ENCODE data around the gene CDHR5. TPM values are rescaled to one million over a fixed set of nuclear protein-coding genes. Genes with fewer than 3 reads are reported as not detected.

CDHR5 gene
- total and polyA plus RNA-seq, 9 of the 15 experiments (the other 6 are each of a cell fraction or from before 2014, with no cell fraction given), result 0.16 TPM; not detected in 8

DNA sequence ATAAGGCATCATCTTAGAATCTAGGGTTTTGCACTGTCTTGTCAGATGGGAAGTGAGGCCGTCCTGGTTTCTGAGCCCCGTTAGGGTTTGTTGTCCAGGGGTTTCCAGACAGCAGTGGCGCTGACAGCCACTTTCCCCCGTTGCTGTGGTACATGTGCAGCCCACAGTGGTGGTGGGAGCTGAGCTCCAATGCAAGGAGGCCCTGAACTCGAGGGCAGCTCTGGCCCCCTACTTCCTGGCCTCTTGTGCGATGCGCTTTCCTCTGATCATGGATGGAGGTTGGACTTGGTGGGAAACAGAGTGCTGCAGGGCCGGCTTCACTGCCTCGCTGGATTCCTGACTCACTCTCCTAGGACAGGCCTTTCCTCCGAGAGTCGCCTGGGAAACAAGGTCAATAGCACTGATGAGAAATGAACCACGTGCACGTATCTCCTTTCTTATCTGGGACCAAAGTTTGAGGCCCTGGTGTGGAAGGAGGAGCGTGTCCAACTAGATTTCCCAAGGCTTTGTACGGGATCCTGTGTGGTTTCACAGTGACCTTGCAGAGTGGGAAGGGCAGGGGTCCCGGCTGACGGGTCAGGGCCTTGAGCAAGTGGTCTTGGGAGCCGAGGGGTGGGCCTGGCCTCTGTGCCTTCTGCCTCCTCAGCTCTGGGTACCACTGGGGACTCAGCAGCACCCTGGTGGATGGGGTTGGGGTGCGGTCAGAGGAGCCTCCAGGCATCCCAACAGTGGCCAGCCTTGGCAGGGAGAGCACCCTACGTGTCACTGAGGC, 44.7 kb downstream of the CDHR5 start:
- Histone ChIP-seq H3K4me2 (ENCODE audit: insufficient read depth, low read length) (peak overlapping the region; percentile 46; the same call in 1 of the 2 replicates), H3K9me3 (replicated peaks; ENCODE audit: control insufficient read depth, insufficient read depth, low read depth, low read length) (no peaks in the 10 kb centered on the region), H4K20me1 (replicated peaks; ENCODE audit: control insufficient read depth, insufficient read depth, low read length) (peaks cover 48% of the 10 kb centered on the region), H3K4me1 (replicated peaks in 1 of 2; ENCODE audit: control insufficient read depth in 2 of 2, insufficient read depth in 2 of 2, low read length in 2 of 2) (peaks cover 32 to 56% of the 10 kb centered on the region in 2 experiments), H3K27me3 (ENCODE audit: control insufficient read depth in 2 of 2, insufficient read depth in 2 of 2, low read length in 2 of 2) (no peaks in the 10 kb centered on the region), H2AFZ (ENCODE audit: low read depth, low read length) (no peak overlapping the region), H3K4me3 (no peak overlapping the region), H3K9ac (ENCODE audit: insufficient read depth in 1 of 2, low read depth in 2 of 2, low read length in 2 of 2) (peak overlapping the region; percentile 7 to 91; a peak in 3 of 4 replicates), H3K36me3 (ENCODE audit: control insufficient read depth, insufficient read depth, low read length) (peaks cover 68% of the 10 kb centered on the region; the same call in 2 of the 3 replicates), H3K9me1 (ENCODE audit: control insufficient read depth, insufficient read depth, low read length) (peaks cover 20% of the 10 kb centered on the region), H3K79me2 (ENCODE audit: control insufficient read depth, insufficient read depth, low read length) (peaks cover 88% of the 10 kb centered on the region), H3K27ac (ENCODE audit: extremely low read depth, low read depth, low read length) (no peak overlapping the region; the same call in 2 of the 3 replicates)
- BruUV-seq (replicated peaks), result no TSS peak
- intact Hi-C loops (cut with micrococcal nuclease) (no loop called here), in situ Hi-C loops (cut with MboI) (no loop called here)
- POLR2A ChIA-PET, result interaction anchor here (0.8 to 1.6 kb wide), 2 partner anchors 11 to 124 kb away, joined by 3 to 5 read pairs; no protein-coding TSS in a partner anchor
- WGBS (ENCODE audit: insufficient coverage, low coverage, missing lambda C conversion rate), result 59% methylated on average over 19 of the region's 20 CpGs
- no peak for FAIRE-seq
- CTCF ChIA-PET (ENCODE audit: low intra/inter-chr PET ratio), result no interaction called here
- ATAC-seq, result no peak
- peak in 1 of 4 experiments; percentile 14 for DNase-seq (ENCODE audit: extremely low read depth in 1 of 4, low spot score in 3 of 4)
- TF ChIP-seq, protein P1, sequence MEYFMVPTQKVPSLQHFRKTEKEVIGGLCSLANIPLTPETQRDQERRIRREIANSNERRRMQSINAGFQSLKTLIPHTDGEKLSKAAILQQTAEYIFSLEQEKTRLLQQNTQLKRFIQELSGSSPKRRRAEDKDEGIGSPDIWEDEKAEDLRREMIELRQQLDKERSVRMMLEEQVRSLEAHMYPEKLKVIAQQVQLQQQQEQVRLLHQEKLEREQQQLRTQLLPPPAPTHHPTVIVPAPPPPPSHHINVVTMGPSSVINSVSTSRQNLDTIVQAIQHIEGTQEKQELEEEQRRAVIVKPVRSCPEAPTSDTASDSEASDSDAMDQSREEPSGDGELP (CRISPR knock-in tag; IDR thresholded peaks at IDR 0.05; ENCODE audit: borderline replicate concordance), result peak; percentile 29; the same call in 1 of the 2 replicates
- no peak for TF ChIP-seq YY1 (IDR thresholded peaks at IDR 0.05; ENCODE audit: borderline replicate concordance in 1 of 3, control insufficient read depth in 1 of 3, extremely low read depth in 1 of 3, insufficient read depth in 3 of 3, insufficient read length in 1 of 3, insufficient replicate concordance in 2 of 3, low read depth in 1 of 3, low read length in 2 of 3)
- TF ChIP-seq JUN (IDR thresholded peaks at IDR 0.05; ENCODE audit: borderline replicate concordance, low read depth, low read length), result no peak
- TF ChIP-seq JUN (CRISPR knock-in tag; IDR thresholded peaks at IDR 0.05; ENCODE audit: borderline replicate concordance), result 0 out of 2 replicates have a peak, but pooled peaks have one; percentile 46
- TF ChIP-seq, protein P2, sequence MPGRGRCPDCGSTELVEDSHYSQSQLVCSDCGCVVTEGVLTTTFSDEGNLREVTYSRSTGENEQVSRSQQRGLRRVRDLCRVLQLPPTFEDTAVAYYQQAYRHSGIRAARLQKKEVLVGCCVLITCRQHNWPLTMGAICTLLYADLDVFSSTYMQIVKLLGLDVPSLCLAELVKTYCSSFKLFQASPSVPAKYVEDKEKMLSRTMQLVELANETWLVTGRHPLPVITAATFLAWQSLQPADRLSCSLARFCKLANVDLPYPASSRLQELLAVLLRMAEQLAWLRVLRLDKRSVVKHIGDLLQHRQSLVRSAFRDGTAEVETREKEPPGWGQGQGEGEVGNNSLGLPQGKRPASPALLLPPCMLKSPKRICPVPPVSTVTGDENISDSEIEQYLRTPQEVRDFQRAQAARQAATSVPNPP (IDR thresholded peaks at IDR 0.05; ENCODE audit: borderline replicate concordance, insufficient read depth, insufficient read length), result no peak
- TF ChIP-seq ZNF507 (tag; conservative IDR thresholded peaks at IDR 0.05), result no peak
- TF ChIP-seq, protein P3, sequence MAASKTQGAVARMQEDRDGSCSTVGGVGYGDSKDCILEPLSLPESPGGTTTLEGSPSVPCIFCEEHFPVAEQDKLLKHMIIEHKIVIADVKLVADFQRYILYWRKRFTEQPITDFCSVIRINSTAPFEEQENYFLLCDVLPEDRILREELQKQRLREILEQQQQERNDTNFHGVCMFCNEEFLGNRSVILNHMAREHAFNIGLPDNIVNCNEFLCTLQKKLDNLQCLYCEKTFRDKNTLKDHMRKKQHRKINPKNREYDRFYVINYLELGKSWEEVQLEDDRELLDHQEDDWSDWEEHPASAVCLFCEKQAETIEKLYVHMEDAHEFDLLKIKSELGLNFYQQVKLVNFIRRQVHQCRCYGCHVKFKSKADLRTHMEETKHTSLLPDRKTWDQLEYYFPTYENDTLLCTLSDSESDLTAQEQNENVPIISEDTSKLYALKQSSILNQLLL (CRISPR knock-in tag; IDR thresholded peaks at IDR 0.05; ENCODE audit: borderline replicate concordance), result no peak
- no peak for TF ChIP-seq ZNF561 (CRISPR knock-in tag; conservative IDR thresholded peaks at IDR 0.05)
- TF ChIP-seq GATAD2A (IDR thresholded peaks at IDR 0.05), result no peak
- no peak for TF ChIP-seq ZNF76 (CRISPR knock-in tag; IDR thresholded peaks at IDR 0.05; ENCODE audit: borderline replicate concordance)
- no peak for TF ChIP-seq ZNF408 (CRISPR knock-in tag; IDR thresholded peaks at IDR 0.05; ENCODE audit: low read depth)
- TF ChIP-seq, protein P4, sequence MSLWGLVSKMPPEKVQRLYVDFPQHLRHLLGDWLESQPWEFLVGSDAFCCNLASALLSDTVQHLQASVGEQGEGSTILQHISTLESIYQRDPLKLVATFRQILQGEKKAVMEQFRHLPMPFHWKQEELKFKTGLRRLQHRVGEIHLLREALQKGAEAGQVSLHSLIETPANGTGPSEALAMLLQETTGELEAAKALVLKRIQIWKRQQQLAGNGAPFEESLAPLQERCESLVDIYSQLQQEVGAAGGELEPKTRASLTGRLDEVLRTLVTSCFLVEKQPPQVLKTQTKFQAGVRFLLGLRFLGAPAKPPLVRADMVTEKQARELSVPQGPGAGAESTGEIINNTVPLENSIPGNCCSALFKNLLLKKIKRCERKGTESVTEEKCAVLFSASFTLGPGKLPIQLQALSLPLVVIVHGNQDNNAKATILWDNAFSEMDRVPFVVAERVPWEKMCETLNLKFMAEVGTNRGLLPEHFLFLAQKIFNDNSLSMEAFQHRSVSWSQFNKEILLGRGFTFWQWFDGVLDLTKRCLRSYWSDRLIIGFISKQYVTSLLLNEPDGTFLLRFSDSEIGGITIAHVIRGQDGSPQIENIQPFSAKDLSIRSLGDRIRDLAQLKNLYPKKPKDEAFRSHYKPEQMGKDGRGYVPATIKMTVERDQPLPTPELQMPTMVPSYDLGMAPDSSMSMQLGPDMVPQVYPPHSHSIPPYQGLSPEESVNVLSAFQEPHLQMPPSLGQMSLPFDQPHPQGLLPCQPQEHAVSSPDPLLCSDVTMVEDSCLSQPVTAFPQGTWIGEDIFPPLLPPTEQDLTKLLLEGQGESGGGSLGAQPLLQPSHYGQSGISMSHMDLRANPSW (CRISPR knock-in tag; IDR thresholded peaks at IDR 0.05), result no peak
